NCI-H2196 (cell line): Measurements from ENCODE around the gene MPRIP.

Source experiments
- DNase-seq: peaks from one replicate; lab custom pipeline; 2025; ENCODE audit not compliant: unreplicated experiment; lab: John Stamatoyannopoulos, UW

Gene MPRIP

DNA sequence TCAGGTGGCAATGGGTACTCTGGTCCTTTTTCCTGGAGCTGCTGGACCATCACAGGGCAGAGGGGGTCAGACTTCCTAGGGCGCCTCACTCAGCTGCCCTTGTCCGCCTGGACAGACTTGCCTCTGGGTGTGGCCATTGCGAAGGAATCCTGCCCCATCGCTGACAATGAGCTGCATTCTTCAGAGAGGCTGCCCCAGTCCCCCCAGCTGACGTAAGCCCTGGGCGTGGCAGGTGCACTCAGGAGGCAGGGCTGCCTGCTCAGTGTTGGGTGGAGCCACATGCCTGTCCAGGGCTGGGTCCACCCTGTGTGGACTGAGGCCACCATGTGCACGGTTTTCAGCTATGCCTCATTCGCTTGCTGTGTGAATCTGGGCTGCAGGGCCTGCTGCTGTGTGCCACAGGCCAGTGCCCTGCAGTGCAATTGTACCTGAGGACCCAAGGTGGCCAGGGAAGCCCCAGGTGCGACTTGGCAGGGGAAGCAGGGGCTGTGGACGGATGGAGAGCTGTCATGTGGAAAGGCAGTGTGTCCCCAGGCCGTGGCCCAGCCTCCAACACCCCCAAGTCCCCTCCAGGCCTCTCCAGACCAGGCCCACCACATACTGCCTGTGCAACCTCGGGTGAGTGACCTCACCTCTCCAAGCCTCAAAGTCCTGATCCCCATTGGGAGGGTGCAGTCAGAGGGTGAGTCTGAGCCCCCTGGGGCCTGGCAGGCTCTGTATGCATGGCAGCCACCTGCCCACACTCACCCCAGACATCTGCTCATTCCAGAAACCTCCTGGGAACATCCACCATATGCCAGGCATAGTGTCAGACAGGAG, 14.0 kb upstream of the MPRIP start:
- DNase-seq: no peak

- no peak for DNase-seq
These were observed 13.2 kb upstream of the MPRIP start for GRCh38 chr17:17028878-17029535.

GRCh38 chr17:17029938-17030337, 12.3 kb upstream of the MPRIP start:
- no peak for DNase-seq

DNA sequence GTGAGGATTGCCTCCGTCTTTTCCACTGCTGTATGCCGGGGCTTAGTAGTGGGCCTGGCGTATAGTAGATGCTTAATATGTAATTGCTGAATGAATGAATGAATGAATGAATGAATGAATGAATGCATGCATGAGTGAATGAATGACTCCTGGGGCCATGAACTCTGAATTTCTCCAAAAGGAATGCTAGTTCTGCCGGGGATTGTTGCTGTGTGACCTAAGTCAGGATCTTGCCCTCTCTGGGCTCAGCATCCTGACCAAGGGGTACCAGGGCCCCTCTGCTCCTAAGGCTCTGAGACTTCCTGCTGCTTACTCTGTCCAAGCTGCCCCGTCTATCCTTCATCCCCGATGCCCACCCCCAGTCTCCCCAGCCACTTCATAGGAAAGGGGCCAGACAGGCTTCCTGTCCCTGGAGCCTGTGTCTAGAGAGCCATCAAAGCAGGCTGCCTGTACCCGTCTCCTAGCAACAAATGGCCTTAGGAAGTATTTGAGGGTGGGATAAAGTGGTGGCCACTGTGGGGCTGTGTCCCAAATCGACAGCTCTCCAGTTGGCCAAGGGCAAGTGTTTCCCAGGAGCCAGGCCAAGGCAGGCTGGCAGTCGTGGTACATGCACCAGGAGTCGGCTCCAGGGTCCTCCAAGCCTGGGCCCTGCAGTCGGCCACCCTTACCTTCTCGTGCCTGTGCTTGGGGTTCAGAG, 11.6 kb upstream of the MPRIP start:
- DNase-seq: no peak

DNA sequence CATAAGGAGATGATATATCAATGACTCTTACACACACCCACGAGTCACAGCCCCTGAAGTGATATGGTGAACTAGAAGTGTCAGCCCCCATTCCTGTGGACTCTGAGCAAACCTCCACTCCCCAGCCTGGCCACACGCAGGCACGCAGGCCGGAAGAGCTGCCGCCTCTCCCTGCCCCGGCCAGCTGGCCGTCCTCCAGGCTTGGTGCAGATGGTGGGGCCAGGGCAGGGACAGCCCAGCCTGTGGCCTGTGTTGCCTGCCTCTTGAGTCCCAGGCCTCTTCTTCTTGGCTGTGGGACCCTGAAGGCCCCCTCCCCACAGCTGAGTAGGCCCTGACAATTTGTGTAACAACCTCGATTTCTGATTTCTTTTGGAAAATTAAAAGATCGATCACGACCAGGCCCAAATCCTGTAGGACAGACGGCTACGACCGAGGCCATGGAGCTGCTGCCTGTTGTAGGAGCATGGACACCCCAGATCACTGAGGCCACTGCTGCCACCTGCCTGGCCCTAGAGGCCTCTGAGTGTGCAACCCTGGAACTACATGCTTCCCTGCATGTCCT, 10.0 kb upstream of the MPRIP start:
- DNase-seq: no peak

DNA sequence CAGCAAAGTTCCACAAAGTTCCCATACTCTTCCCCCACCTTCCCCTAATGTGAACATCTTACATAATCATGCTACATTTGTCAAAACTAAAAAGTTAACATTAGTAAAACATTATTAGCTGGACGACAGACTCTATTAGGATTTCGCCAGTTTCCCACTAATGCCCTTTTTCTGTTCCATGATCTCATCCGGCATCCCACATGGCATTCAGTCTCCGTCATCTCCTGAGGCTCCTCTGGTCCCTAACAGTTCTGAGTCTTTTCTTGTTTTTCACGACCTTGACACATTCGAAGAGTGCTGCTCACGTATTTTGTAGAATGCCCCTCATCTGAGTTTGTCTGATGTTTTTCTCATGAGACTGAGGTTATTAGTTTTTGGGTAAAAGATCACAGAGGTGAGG, 8.8 kb upstream of the MPRIP start:
- no peak for DNase-seq

- no peak for DNase-seq
These were observed 8.2 kb upstream of the MPRIP start for GRCh38 chr17:17034026-17034425.

DNA sequence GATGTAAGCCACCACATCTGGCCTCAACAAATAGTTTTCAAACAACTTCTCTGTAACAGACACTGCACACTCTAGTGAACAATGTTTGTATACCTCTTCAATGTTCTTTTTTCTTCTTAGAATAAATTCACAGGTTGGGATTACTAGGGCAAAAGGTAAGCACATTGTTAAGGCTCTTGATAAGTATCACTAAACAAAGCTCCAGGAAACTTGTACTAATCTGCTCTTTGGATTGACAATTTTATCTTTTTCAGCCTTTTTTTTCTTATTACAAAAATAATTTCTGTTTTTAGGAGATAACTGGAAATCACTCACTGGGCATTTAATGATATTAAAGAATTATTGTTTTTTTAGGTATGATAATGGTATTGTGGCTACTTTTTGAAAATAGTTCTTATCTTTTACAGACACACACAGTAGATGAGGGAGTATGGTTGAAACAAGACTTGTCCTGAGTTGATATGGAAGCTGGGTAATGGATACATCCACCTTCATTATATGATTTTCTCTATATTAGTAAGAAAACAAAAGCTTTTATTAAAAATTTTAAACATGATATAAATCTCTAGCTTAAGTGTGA, 7.7 kb upstream of the MPRIP start:
- no peak for DNase-seq

DNA sequence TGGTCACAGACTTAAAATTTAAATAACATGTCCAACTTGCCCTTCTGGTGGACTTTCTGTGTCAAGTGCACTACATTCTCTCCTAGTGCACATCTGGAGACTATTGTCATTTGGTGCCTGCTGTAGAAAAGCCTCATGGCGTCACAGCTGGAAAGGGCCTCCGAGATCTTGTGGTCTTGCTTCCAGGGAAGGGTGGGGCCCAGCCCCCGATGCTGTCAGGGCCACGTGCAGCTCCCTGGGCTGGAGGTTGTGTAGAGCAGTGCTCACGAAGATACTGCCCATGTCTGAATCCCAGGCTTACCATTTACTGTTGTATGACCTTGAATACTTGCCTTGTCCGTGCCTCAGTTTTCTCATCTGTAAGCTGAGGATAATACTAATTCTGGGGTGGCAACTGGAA, 6.8 kb upstream of the MPRIP start:
- no peak for DNase-seq

DNA sequence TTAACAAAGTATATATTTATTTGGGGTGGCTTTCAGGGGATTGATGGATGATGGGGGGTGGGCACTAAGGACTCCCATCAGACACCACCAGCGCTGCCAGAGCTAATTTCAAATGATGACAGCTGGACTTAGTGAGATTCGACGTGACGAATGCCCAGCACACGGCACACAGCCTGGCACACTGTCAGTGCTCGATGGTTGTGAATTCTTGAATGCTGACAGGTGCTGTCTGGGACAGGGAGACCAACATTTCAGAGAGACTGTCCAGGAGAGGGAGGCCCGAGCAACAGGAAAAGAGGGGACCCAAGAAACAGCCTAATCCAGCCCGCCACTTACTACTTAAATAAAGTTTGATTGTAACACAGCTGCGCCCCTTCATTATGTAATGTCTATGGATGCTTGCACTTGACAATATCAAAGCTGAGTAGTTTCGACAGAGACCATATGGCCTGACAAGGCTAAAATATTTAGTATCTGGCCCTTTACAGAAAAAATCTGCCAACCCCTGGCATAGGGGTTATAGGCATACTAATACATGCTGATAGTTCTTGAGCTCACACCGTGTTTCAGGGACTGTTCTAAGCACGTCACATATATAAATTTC, 6.2 kb upstream of the MPRIP start:
- DNase-seq: no peak

GRCh38 chr17:17036524-17036998, 5.7 kb upstream of the MPRIP start:
- DNase-seq: no peak

DNA sequence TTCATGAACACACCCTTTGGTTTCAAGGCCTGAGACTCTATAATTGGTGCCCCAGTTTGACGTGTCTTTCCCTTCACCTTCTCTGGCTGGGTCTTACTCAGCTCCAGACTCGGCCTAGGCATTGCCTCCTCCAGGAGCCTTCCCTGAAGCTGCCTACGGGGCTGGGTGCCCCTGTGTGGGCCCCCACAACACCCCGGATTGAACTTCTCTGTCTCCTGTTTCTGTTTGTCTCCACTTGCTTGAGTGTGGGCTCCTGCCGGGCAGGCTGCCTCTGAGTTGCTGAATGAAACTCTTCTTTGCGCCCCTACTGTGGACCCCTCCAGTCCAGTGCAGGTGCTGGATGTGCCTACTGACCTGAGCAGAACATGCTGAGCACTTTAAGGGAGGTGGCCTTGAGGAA, 2.3 kb upstream of the MPRIP start:
- no peak for DNase-seq

DNA sequence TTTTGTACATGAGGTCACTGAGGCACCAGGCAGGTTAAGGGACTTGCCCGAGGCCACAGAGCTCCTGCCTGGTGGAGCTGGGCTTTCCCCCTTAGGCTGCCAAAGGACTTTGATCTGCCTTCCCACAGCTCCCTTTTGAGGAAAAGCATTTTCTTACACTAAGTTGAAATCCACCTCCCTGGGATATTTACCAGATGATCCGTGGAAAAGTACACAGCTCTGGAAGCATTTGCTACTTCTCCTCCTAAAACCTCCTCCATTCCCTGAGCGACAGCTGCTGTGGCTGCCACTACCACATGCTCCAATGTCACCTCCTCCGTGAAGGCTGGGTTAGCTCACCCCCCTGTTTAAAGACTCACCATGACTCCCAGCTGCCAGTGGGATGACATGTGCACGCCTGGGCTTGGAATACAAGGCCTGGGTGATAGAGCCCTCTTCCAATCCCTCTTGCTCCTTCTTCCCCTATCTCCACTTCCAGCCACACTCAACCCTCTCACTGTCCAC, 1.2 kb upstream of the MPRIP start:
- peak; percentile 5 for DNase-seq

GRCh38 chr17:17041571-17042383, 480 bp upstream of the MPRIP start:
- DNase-seq: peak; percentile 79

DNA sequence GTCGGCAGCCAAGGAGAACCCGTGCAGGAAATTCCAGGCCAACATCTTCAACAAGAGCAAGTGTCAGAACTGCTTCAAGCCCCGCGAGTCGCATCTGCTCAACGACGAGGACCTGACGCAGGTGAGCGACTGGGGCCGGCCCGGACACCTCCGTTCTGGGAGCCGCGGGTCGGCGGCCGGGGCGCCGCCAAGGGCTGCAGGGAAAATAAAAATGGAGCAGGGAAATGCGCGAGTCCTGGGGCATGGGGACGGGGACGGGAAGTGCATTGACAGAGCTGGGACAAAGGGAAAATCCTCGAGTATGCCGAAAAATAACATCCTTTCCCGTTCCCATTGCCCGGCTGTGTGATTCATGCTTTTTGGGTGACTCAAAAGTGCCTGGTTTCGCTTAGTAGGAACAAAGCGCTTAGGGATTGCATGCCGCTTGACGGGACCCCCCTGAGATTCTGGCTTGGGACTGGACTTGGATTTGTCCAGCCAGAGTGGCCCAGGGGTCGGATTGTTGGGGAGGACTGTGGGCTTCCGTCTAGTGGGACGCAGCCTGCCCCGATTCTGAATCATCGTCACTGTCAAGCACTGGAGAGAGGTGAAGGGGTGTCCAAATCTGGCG, 699 bp downstream of the MPRIP start:
- DNase-seq: no peak

DNA sequence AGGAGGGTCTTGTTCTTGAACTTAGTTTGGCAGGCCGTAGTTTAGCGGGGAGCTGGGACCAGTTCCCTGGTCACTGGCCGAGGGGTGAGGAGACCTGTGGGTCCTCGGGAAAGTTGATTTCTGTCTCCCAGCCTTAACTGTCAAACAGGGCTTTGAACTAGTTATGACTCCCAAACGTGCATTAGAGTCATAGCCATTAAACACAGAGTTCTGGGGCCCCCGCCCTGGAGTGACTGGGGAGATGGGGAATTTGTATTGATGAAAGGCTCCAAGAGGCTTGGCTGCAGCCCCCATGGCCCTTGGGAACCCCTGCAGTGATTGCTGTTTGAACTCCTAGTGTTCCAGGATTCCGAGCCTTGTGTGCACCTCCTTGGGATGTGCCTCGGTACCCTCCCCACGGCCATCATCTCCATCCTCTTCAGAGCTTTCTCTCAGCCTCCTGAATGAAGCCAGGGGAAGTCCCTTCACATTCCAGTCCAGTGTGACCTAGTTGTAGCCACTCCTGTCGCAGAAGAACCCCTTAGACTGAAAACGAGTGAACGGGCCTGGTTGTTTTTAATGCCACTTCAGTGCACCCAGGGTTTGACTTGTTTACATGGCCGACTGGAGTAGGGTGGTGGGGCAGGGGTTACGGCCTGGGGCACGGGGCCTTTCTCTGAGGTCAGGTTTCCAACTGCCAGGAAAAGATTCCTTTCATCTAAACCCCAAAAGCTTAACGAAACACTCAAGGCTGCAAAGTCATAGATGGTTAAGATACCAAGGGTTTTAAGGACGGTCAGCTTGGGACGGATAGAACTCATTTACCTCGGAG, 1.4 kb downstream of the MPRIP start:
- no peak for DNase-seq

DNA sequence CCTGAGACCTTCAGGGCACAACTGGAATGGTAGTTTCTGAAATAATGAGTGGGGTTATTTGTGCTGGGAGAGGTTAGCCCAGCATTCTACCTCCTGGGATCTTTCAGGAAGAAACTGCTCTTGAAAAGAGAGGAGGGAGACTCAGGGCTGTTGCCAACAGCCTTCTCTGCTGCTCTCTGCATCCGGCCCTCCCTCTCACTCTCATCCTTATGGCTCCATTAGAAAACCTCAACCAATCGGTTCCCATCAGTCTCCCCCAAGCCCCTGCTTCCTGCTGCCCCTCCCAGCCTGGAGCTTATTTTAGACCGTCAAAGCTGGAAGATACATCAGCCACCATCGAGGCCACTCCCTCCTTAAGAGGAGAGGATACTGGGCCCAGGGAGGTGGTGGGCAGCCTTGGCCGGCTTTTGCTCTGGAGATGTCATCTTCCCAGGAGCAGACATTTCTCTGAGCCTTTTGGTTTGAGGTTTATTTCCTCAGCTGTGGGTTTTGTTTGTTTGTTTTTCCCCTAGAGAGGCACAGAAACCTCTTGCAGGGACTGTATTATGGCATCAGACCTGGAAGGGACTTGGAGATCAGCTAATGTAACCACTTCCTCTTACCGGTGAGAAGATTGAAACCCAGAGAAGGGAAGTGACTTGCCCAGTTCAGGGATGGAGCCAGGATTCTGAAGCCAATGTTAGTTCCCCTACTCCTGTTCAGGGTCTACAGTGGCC, 2.7 kb downstream of the MPRIP start:
- DNase-seq: no peak

- DNase-seq: no peak
These were observed 5.8 kb downstream of the MPRIP start for GRCh38 chr17:17048106-17048505.
